OCI-LY7 (cell line): Measurements from ENCODE around the gene PADI3. TPM values are rescaled to one million over a fixed set of nuclear protein-coding genes. Genes with fewer than 3 reads are reported as not detected.

Source experiments
- BruUV-seq: library from RNA; stranded (reverse); fragments of 400-500 nt; replicated peaks from 2 replicates; lab custom pipeline; 2021; lab: Mats Ljungman, UMichigan
- CTCF ChIA-PET: fragments of 300-600 bp; sonication (Branson Sonifier 250); formaldehyde crosslinking; loops from one replicate; lab custom pipeline; 2022; ENCODE audit warnings: antibody characterized with exemption; ENCODE audit not compliant: unreplicated experiment; lab: Charles Lee
- POLR2A ChIA-PET: fragments of 300-600 bp; sonication (Branson Sonifier 250); formaldehyde crosslinking; loops from one replicate; lab custom pipeline; 2022; ENCODE audit warnings: antibody characterized with exemption; lab: Charles Lee
- DNase-seq: peaks from one replicate; pipeline ENCODE4 v3.0.0-alpha.2; 2015; ENCODE audit warnings: low spot score
- H2AFZ ChIP-seq: fragments of 200-600 bp; sonication (generic), shearing (Covaris generic); 2 replicates; pipeline ENCODE4 v1.6.1; 2014; ENCODE audit warnings: mild to moderate bottlenecking, antibody characterized with exemption, low read length, moderate library complexity
- H3K27ac ChIP-seq: fragments of 200-600 bp; sonication (generic); 2 replicates; pipeline ENCODE4 v1.5.1; 2014; ENCODE audit warnings: mixed run types, low read depth, mild to moderate bottlenecking, moderate library complexity, low read length, inconsistent platforms; ENCODE audit not compliant: poor library complexity, severe bottlenecking
- H3K36me3 ChIP-seq: fragments of 200-600 bp; sonication (generic); 2 replicates; pipeline ENCODE4 v1.6.1; 2014; ENCODE audit warnings: mild to moderate bottlenecking, antibody characterized with exemption, low read length, moderate library complexity, mixed read lengths; ENCODE audit not compliant: insufficient read depth
- H3K4me1 ChIP-seq: fragments of 200-600 bp; sonication (generic); 2 replicates; pipeline ENCODE4 v1.5.1; 2014; ENCODE audit warnings: mild to moderate bottlenecking, low read length; ENCODE audit not compliant: insufficient read depth, poor library complexity, severe bottlenecking
- H3K4me2 ChIP-seq: fragments of 200-600 bp; sonication (generic); 2 replicates; pipeline ENCODE4 v1.6.1; 2014; ENCODE audit warnings: mild to moderate bottlenecking, low read length
- H3K4me3 ChIP-seq: fragments of 200-600 bp; sonication (generic); 2 replicates; pipeline ENCODE4 v1.5.1; 2014; ENCODE audit warnings: mild to moderate bottlenecking, low read depth, low read length; ENCODE audit not compliant: poor library complexity, severe bottlenecking
- H3K79me2 ChIP-seq: fragments of 200-600 bp; sonication (generic); 2 replicates; pipeline ENCODE4 v1.6.1; 2016; ENCODE audit warnings: low read depth, mild to moderate bottlenecking, low read length, moderate library complexity, mixed read lengths; ENCODE audit not compliant: insufficient read depth
- H3K9me2 ChIP-seq: fragments of 200-600 bp; sonication (generic); 2 replicates; pipeline ENCODE4 v1.6.1; 2016; ENCODE audit warnings: mild to moderate bottlenecking, low read length, mixed read lengths; ENCODE audit not compliant: insufficient read depth
- H3K9me3 ChIP-seq: fragments of 200-600 bp; sonication (generic); 2 replicates; pipeline ENCODE4 v1.6.1; 2014; ENCODE audit warnings: mild to moderate bottlenecking, mixed run types, low read length, mixed read lengths
- H4K20me1 ChIP-seq: fragments of 200-600 bp; sonication (generic); 2 replicates; pipeline ENCODE4 v1.6.1; 2014; ENCODE audit warnings: mild to moderate bottlenecking, antibody characterized with exemption, low read length, moderate library complexity, mixed read lengths; ENCODE audit not compliant: insufficient read depth
- CTCF ChIP-seq: fragments of 200-600 bp; sonication (generic); conservative IDR thresholded peaks from 2 replicates; pipeline ENCODE4 v1.5.1; 2014; ENCODE audit warnings: mild to moderate bottlenecking, antibody characterized with exemption, low read length, moderate library complexity, mixed read lengths
- EZH2phosphoT487 ChIP-seq: fragments of 200-600 bp; sonication (generic); IDR thresholded peaks from 2 replicates; pipeline ENCODE4 v1.6.1; 2018; ENCODE audit warnings: low read depth, borderline replicate concordance, mild to moderate bottlenecking, mixed run types, antibody characterized with exemption, low read length, moderate library complexity, mixed read lengths
- intact Hi-C: fragments of 100-400 bp; cut with micrococcal nuclease; formaldehyde crosslinking; loops from one replicate; pipeline ENCODE4 v1.10.0; 2022; ENCODE audit not compliant: unreplicated experiment
- total RNA-seq, 2 experiments: library from RNA; depleted of rRNA in 1 of 2; stranded (reverse); fragments of >200 nt in 1 of 2; shearing (Covaris generic) in 1 of 2; gene quantifications; 2 replicates each; pipeline ENCODE4 v1.2.3, GENCODE V29; 2014 to 2022

The PADI3 gene
- total RNA-seq, 2 experiments from 2014 or later: not detected

DNA sequence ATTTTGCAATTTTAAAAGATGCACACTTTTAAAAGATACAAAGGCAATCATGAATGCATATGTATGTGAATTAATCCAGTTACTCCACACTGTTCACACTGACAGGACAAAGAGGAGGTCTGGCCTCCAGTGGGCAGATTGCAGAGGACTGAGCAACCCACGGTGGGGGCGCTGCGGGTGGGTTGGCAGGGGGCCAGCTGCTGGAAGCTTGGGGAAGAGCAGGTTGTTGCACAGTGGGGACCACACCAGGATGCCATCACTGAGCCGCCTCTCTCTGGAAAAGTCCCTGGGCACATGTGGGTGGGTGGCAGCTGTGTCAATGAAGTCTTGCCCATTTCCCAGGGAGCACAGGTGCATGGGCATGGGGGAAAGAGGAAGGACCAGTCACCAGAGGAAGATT, 46.4 kb downstream of the PADI3 start:
- CTCF ChIA-PET: no interaction called here
- no peak for TF ChIP-seq EZH2phosphoT487
- TF ChIP-seq CTCF: no peak
- no peaks in the 10 kb centered on the region for H3K79me2 ChIP-seq
- H3K4me1 ChIP-seq: no peaks in the 10 kb centered on the region
- no peaks in the 10 kb centered on the region for H3K36me3 ChIP-seq
- POLR2A ChIA-PET: no interaction called here
- H3K9me3 ChIP-seq: no peaks in the 10 kb centered on the region
- no peaks in the 10 kb centered on the region for H3K9me2 ChIP-seq
- no peak overlapping the region for H3K4me2 ChIP-seq
- no peak overlapping the region for H3K4me3 ChIP-seq
- intact Hi-C loops: no loop called here
- H2AFZ ChIP-seq: no peak overlapping the region
- no peak overlapping the region for H3K27ac ChIP-seq
- no peaks in the 10 kb centered on the region for H4K20me1 ChIP-seq
- no peak for DNase-seq
- BruUV-seq: no TSS peak

DNA sequence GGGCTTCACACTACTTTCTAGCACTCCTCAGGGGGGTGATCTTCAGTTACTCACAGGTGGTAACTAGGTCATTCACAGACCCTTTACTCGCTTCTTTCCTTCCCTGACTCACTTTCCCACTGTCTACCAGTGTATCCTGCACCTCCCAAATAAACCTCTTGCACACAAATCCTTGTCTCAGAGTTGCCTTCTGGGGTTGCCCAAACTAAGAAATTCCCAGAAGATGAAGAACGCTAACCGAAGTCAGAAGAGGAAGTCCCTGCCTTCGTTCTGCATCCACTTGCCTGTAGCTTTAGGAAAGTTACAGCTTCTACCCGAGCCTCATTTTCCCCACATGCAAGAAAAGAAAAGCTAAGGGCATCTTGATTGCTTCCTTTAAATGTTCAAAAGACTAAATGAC, 47.2 kb downstream of the PADI3 start:
- Histone ChIP-seq H3K36me3 (no peaks in the 10 kb centered on the region), H4K20me1 (no peaks in the 10 kb centered on the region), H3K4me3 (no peak overlapping the region), H3K4me1 (no peaks in the 10 kb centered on the region), H3K4me2 (no peak overlapping the region), H3K79me2 (no peaks in the 10 kb centered on the region), H3K9me2 (no peaks in the 10 kb centered on the region), H3K27ac (no peak overlapping the region), H3K9me3 (no peaks in the 10 kb centered on the region), H2AFZ (no peak overlapping the region)
- no TSS peak for BruUV-seq
- POLR2A ChIA-PET: no interaction called here
- no peak for DNase-seq
- CTCF ChIA-PET: no interaction called here
- TF ChIP-seq EZH2phosphoT487 (no peak), CTCF (no peak)
- intact Hi-C loops: no loop called here

GRCh38 chr1:17297991-17298390, 49.1 kb downstream of the PADI3 start:
- H3K4me3 ChIP-seq: no peak overlapping the region
- intact Hi-C loops: no loop called here
- H2AFZ ChIP-seq: no peak overlapping the region
- H3K4me2 ChIP-seq: no peak overlapping the region
- no peaks in the 10 kb centered on the region for H3K36me3 ChIP-seq
- H3K4me1 ChIP-seq: no peaks in the 10 kb centered on the region
- H3K9me2 ChIP-seq: no peaks in the 10 kb centered on the region
- CTCF ChIA-PET: no interaction called here
- DNase-seq: no peak
- TF ChIP-seq CTCF (no peak), EZH2phosphoT487 (no peak)
- BruUV-seq: no TSS peak
- H3K79me2 ChIP-seq: no peaks in the 10 kb centered on the region
- H4K20me1 ChIP-seq: no peaks in the 10 kb centered on the region
- H3K9me3 ChIP-seq: no peaks in the 10 kb centered on the region
- H3K27ac ChIP-seq: no peak overlapping the region
- POLR2A ChIA-PET: no interaction called here
